ENCODE data around the gene ICAM3. TPM values are rescaled to one million over a fixed set of nuclear protein-coding genes. Genes with fewer than 3 reads are reported as not detected.

Gene ICAM3
- total RNA-seq, 1 donor from 2014 or later: 7.6 TPM

- peak; percentile 22 for ATAC-seq
These were observed 48.4 kb downstream of the ICAM3 start for GRCh38 chr19:10290876-10291553.

GRCh38 chr19:10290357-10290875, 49.0 kb downstream of the ICAM3 start:
- no peak for ATAC-seq

GRCh38 chr19:10289836-10290356, 49.5 kb downstream of the ICAM3 start, which contains the start of gene ICAM5:
Gene ICAM5 (plus strand): TSS chr19:10289952. CDS start chr19:10290044, 92 bp downstream.
- no peak for ATAC-seq

- ATAC-seq: peak; percentile 2
These were observed 50.1 kb downstream of the ICAM3 start for GRCh38 chr19:10289167-10289835.

- no peak for ATAC-seq
These were observed 50.7 kb downstream of the ICAM3 start for GRCh38 chr19:10288662-10289166.

- no peak for ATAC-seq
These were observed 52.4 kb downstream of the ICAM3 start, which contains the start of gene ICAM4 for GRCh38 chr19:10286803-10287737. Gene ICAM4 (plus strand): TSS chr19:10286955. CDS start chr19:10287013, 58 bp downstream.

- no peak for ATAC-seq
These were observed 54.0 kb downstream of the ICAM3 start for GRCh38 chr19:10285393-10285792.

- no peak for ATAC-seq
These were observed 54.5 kb downstream of the ICAM3 start for GRCh38 chr19:10284960-10285278.

GRCh38 chr19:10284065-10284959, 55.1 kb downstream of the ICAM3 start:
- ATAC-seq: no peak

Other genes starting within 250 kb of the ICAM3 start
- not detected for gene ANGPTL6, start 236.9 kb downstream of the ICAM3 start, total RNA-seq
- gene PPAN, start 233.3 kb downstream of the ICAM3 start, total RNA-seq: 32.3 TPM
- 4.8 TPM for gene P2RY11, start 227.9 kb downstream of the ICAM3 start, total RNA-seq
- 166 TPM for gene EIF3G, start 219.7 kb downstream of the ICAM3 start, total RNA-seq
- 63.7 TPM for gene DNMT1, start 144.7 kb downstream of the ICAM3 start, total RNA-seq
- 2.5 TPM for gene S1PR2, start 108.3 kb downstream of the ICAM3 start, total RNA-seq
- gene MRPL4, start 87.4 kb downstream of the ICAM3 start, total RNA-seq: 68.7 TPM
- 3.5 TPM for gene ICAM1, start 68.5 kb downstream of the ICAM3 start, total RNA-seq
- gene ICAM4, start 52.7 kb downstream of the ICAM3 start, total RNA-seq: not detected
- 1.3 TPM for gene ICAM5, start 49.7 kb downstream of the ICAM3 start, total RNA-seq
- 1.0 TPM for gene ZGLP1, start 29.8 kb downstream of the ICAM3 start, total RNA-seq
- 11.3 TPM for gene FDX2, start 23.6 kb downstream of the ICAM3 start, total RNA-seq
- gene RAVER1, start 6.1 kb downstream of the ICAM3 start, total RNA-seq: 19.6 TPM
- gene TYK2, start 40.9 kb upstream of the ICAM3 start, total RNA-seq: 51.1 TPM
- 86.5 TPM for gene CDC37, start 63.9 kb upstream of the ICAM3 start, total RNA-seq
- 0.92 TPM for gene PDE4A, start 80.9 kb upstream of the ICAM3 start, total RNA-seq
- gene KEAP1, start 163.7 kb upstream of the ICAM3 start, total RNA-seq: 60.6 TPM
- 7.9 TPM for gene S1PR5, start 177.8 kb upstream of the ICAM3 start, total RNA-seq
- 42.2 TPM for gene ATG4D, start 204.3 kb upstream of the ICAM3 start, total RNA-seq
- 22.5 TPM for gene KRI1, start 226.4 kb upstream of the ICAM3 start, total RNA-seq
- gene CDKN2D, start 229.4 kb upstream of the ICAM3 start, total RNA-seq: 8.4 TPM
- gene AP1M2, start 247.7 kb upstream of the ICAM3 start, total RNA-seq: 61.5 TPM

Measured in esophagus mucosa (tissue), 1 donor.